ENCODE results near the gene CHTOP.

Gene CHTOP

GRCh38 chr1:153614189-153614900, 19.5 kb upstream of the CHTOP start:
- no peaks in the 10 kb centered on the region for H3K27me3 Mint-ChIP-seq (ENCODE audit: low read depth)
- peak overlapping the region; percentile 62 to 90 (median 90) for H3K27ac Mint-ChIP-seq
- peaks cover 52% of the 10 kb centered on the region for H3K4me1 Mint-ChIP-seq
- H3K4me3 Mint-ChIP-seq = peak overlapping the region; percentile 50 to 61 (median 60)
- H3K9me3 Mint-ChIP-seq = no peaks in the 10 kb centered on the region
- no peak for TF ChIP-seq CTCF (IDR thresholded peaks at IDR 0.05; ENCODE audit: unreplicated experiment in 3 of 3)
- peaks cover 7% of the 10 kb centered on the region for H3K36me3 Mint-ChIP-seq (ENCODE audit: low read depth)

GRCh38 chr1:153614906-153615305, 19.0 kb upstream of the CHTOP start:
- Mint-ChIP-seq H3K27ac (peak overlapping the region; percentile 62 to 90 (median 90)), H3K9me3 (no peaks in the 10 kb centered on the region), H3K27me3 (ENCODE audit: low read depth) (no peaks in the 10 kb centered on the region), H3K4me3 (peak overlapping the region in 2 of 3 experiments; percentile 23 to 61), H3K4me1 (peaks cover 46% of the 10 kb centered on the region), H3K36me3 (ENCODE audit: low read depth) (peaks cover 12% of the 10 kb centered on the region)
- no peak for TF ChIP-seq CTCF (IDR thresholded peaks at IDR 0.05; ENCODE audit: unreplicated experiment in 3 of 3)

GRCh38 chr1:153615406-153615805, 18.5 kb upstream of the CHTOP start:
- peak overlapping the region in 2 of 3 experiments; percentile 66 to 88 for H3K27ac Mint-ChIP-seq
- TF ChIP-seq CTCF (IDR thresholded peaks at IDR 0.05; ENCODE audit: unreplicated experiment in 3 of 3) = no peak
- no peaks in the 10 kb centered on the region for H3K9me3 Mint-ChIP-seq
- H3K36me3 Mint-ChIP-seq (ENCODE audit: low read depth) = peaks cover 17% of the 10 kb centered on the region
- no peaks in the 10 kb centered on the region for H3K27me3 Mint-ChIP-seq (ENCODE audit: low read depth)
- H3K4me3 Mint-ChIP-seq = no peak overlapping the region
- H3K4me1 Mint-ChIP-seq = peaks cover 42% of the 10 kb centered on the region

GRCh38 chr1:153616144-153616916, 17.5 kb upstream of the CHTOP start, which contains the start of gene S100A14:
Gene S100A14 (minus strand): TSS chr1:153616325. CDS start chr1:153615858, 467 bp downstream.
- Mint-ChIP-seq H3K4me3 (peak within 1 kb of the TSS in 2 of 3 experiments; percentile 38 to 44), H3K4me1 (peaks cover 40% of the 10 kb centered on the region), H3K9me3 (no peaks in the 10 kb centered on the region), H3K27ac (peak within 1 kb of the TSS; percentile 66 to 88 (median 74)), H3K27me3 (ENCODE audit: low read depth) (no peaks in the 10 kb centered on the region), H3K36me3 (ENCODE audit: low read depth) (peaks cover 21% of the 10 kb centered on the region)
- no peak for TF ChIP-seq CTCF (IDR thresholded peaks at IDR 0.05; ENCODE audit: unreplicated experiment in 3 of 3)

- no peak for TF ChIP-seq CTCF (IDR thresholded peaks at IDR 0.05; ENCODE audit: unreplicated experiment in 3 of 3)
Measured at GRCh38 chr1:153616917-153617311, 17.0 kb upstream of the CHTOP start.

More at GRCh38 chr1:153616917-153617311, 17.0 kb upstream of the CHTOP start:
- no peak overlapping the region for H3K4me3 Mint-ChIP-seq
- H3K36me3 Mint-ChIP-seq (ENCODE audit: low read depth) = peaks cover 21% of the 10 kb centered on the region
- peak overlapping the region; percentile 66 to 88 (median 74) for H3K27ac Mint-ChIP-seq
- H3K27me3 Mint-ChIP-seq (ENCODE audit: low read depth) = no peaks in the 10 kb centered on the region
- H3K9me3 Mint-ChIP-seq = no peaks in the 10 kb centered on the region
- H3K4me1 Mint-ChIP-seq = peaks cover 34% of the 10 kb centered on the region

Measured in nephron (organoid).